GM23338 (cell line): ENCODE data around the gene NUTF2. TPM values are rescaled to one million over a fixed set of nuclear protein-coding genes. Genes with fewer than 3 reads are reported as not detected.
A peak's percentile ranks its signal among the peaks of the same experiment; 100 is the strongest.

Experiments used
- ATAC-seq: fragments of 200-7000 bp; cut with Tn5 transposase; 3 replicates; pipeline ENCODE4 v1.9.1; 2020
- DNase-seq: peaks from one replicate; pipeline ENCODE4 v3.0.0-alpha.2; 2015; ENCODE audit warnings: low spot score
- H2AFZ ChIP-seq: fragments of 200-600 bp; sonication (generic); 2 replicates; pipeline ENCODE4 v1.8.0; 2016; ENCODE audit warnings: antibody characterized with exemption, mild to moderate bottlenecking, moderate library complexity
- H3F3A ChIP-seq: fragments of 200-600 bp; sonication (generic); replicated peaks from 2 replicates; pipeline ENCODE4 v1.8.0; 2017; ENCODE audit warnings: antibody characterized with exemption, mixed run types, low read depth
- H3K27ac ChIP-seq: fragments of 200-600 bp; sonication (generic); 2 replicates; pipeline ENCODE4 v1.6.1; 2016; ENCODE audit warnings: low read depth
- H3K27me3 ChIP-seq: fragments of 200-600 bp; sonication (generic); 2 replicates; pipeline ENCODE4 v1.8.0; 2016; ENCODE audit warnings: mild to moderate bottlenecking, mixed run types, moderate library complexity; ENCODE audit not compliant: insufficient read depth
- H3K36me3 ChIP-seq: fragments of 200-600 bp; sonication (generic); 2 replicates; pipeline ENCODE4 v1.8.0; 2016; ENCODE audit warnings: mild to moderate bottlenecking; ENCODE audit not compliant: insufficient read depth
- H3K4me1 ChIP-seq: fragments of 200-600 bp; sonication (generic); 2 replicates; pipeline ENCODE4 v1.8.0; 2016; ENCODE audit warnings: mild to moderate bottlenecking, moderate library complexity; ENCODE audit not compliant: insufficient read depth
- H3K4me2 ChIP-seq: fragments of 200-600 bp; sonication (generic); 2 replicates; pipeline ENCODE4 v1.7.1; 2017; ENCODE audit warnings: mixed run types
- H3K4me3 ChIP-seq: fragments of 200-600 bp; sonication (generic); 2 replicates; pipeline ENCODE4 v1.6.1; 2016; ENCODE audit warnings: mixed run types
- H3K79me2 ChIP-seq: fragments of 200-600 bp; sonication (generic); replicated peaks from 2 replicates; pipeline ENCODE4 v1.8.0; 2017; ENCODE audit warnings: mild to moderate bottlenecking; ENCODE audit not compliant: insufficient read depth
- H3K9me2 ChIP-seq: fragments of 200-600 bp; sonication (generic); 2 replicates; pipeline ENCODE4 v1.8.0; 2017; ENCODE audit not compliant: insufficient read depth
- H4K20me1 ChIP-seq: fragments of 200-600 bp; sonication (generic); replicated peaks from 2 replicates; pipeline ENCODE4 v1.8.0; 2017; ENCODE audit warnings: mild to moderate bottlenecking; ENCODE audit not compliant: insufficient read depth
- H3K27ac Mint-ChIP-seq: 2 replicates; pipeline ENCODE4 v1.8.0; 2020; ENCODE audit warnings: inconsistent platforms, mild to moderate bottlenecking, moderate library complexity, mixed read lengths
- H3K27me3 Mint-ChIP-seq: 3 replicates; pipeline ENCODE4 v1.8.0; 2022; ENCODE audit warnings: low read depth, mild to moderate bottlenecking, moderate library complexity, mixed read lengths, inconsistent platforms; ENCODE audit not compliant: insufficient read depth, poor library complexity
- H3K36me3 Mint-ChIP-seq: 3 replicates; pipeline ENCODE4 v1.8.0; 2021; ENCODE audit warnings: low read depth, mild to moderate bottlenecking, inconsistent platforms, moderate library complexity, mixed read lengths
- H3K4me1 Mint-ChIP-seq: 3 replicates; pipeline ENCODE4 v1.8.0; 2020; ENCODE audit warnings: mild to moderate bottlenecking, inconsistent platforms, mixed read lengths
- H3K4me3 Mint-ChIP-seq: 3 replicates; pipeline ENCODE4 v1.8.0; 2021; ENCODE audit warnings: moderate library complexity, mild to moderate bottlenecking, inconsistent platforms, mixed read lengths
- H3K9me3 Mint-ChIP-seq: 3 replicates; pipeline ENCODE4 v1.8.0; 2020; ENCODE audit warnings: moderate library complexity, mild to moderate bottlenecking, inconsistent platforms, mixed read lengths
- CREB1 ChIP-seq: fragments of 250-450 bp; sonication (Bioruptor Pico); IDR thresholded peaks from 2 replicates; pipeline ENCODE4 v1.5.0; 2020; ENCODE audit warnings: low read depth, mild to moderate bottlenecking, moderate library complexity
- EZH2 ChIP-seq: fragments of 200-600 bp; sonication (generic); IDR thresholded peaks from one replicate; pipeline ENCODE4 v1.8.0; 2017; ENCODE audit warnings: antibody characterized with exemption, mild to moderate bottlenecking, low read depth; ENCODE audit not compliant: unreplicated experiment
- EZH2phosphoT487 ChIP-seq: fragments of 200-600 bp; sonication (generic); IDR thresholded peaks from one replicate; pipeline ENCODE4 v1.8.1; 2018; ENCODE audit warnings: antibody characterized with exemption; ENCODE audit not compliant: unreplicated experiment
- JUNB ChIP-seq: IDR thresholded peaks from one replicate; pipeline ENCODE4 v1.6.1; 2016; ENCODE audit warnings: antibody characterized with exemption; ENCODE audit not compliant: unreplicated experiment
- NANOG ChIP-seq: IDR thresholded peaks from 2 replicates; pipeline ENCODE4 v1.6.1; 2016; ENCODE audit warnings: antibody characterized with exemption, borderline replicate concordance
- POLR2AphosphoS5 ChIP-seq: IDR thresholded peaks from 2 replicates; pipeline ENCODE4 v1.6.1; 2016; ENCODE audit warnings: antibody characterized with exemption, low read depth
- STAT1 ChIP-seq: IDR thresholded peaks from one replicate; pipeline ENCODE4 v1.6.1; 2016; ENCODE audit warnings: antibody characterized with exemption; ENCODE audit not compliant: unreplicated experiment
- ZNF114 ChIP-seq: fragments of 250-450 bp; sonication (Bioruptor Pico); IDR thresholded peaks from 2 replicates; pipeline ENCODE4 v1.5.0; 2020; ENCODE audit warnings: mild to moderate bottlenecking, moderate library complexity
- ZNF331 ChIP-seq: fragments of 250-450 bp; sonication (Bioruptor Pico); IDR thresholded peaks from 2 replicates; pipeline ENCODE4 v1.5.0; 2020; ENCODE audit warnings: low read depth, mild to moderate bottlenecking, moderate library complexity
- polyA plus RNA-seq: library from polyadenylated mRNA; unstranded; fragments of >200 nt; fragmentation: Nextera tagmentation; extraction: Ambion mirVana; gene quantifications from 2 replicates; pipeline ENCODE4 v1.2.1, GENCODE V29; 2016
- total RNA-seq: library from RNA; depleted of rRNA; stranded (reverse); fragments of >200 nt; shearing (Covaris generic); gene quantifications from 2 replicates; pipeline ENCODE4 v1.2.3, GENCODE V29; 2014
- TF ChIP-seq, protein P1 (sequence below): IDR thresholded peaks from one replicate; pipeline ENCODE4 v1.6.1; 2018; ENCODE audit warnings: antibody characterized with exemption; ENCODE audit not compliant: unreplicated experiment
- TF ChIP-seq, protein P2 (sequence below): IDR thresholded peaks from 2 replicates; pipeline ENCODE4 v1.6.1; 2016; ENCODE audit warnings: antibody characterized with exemption
- TF ChIP-seq, protein P3 (sequence below): fragments of 250-450 bp; sonication (Bioruptor Pico); IDR thresholded peaks from 2 replicates; pipeline ENCODE4 v1.5.0; 2020; ENCODE audit warnings: mild to moderate bottlenecking, moderate library complexity
- TF ChIP-seq, protein P4 (sequence below), 2 experiments: fragments of 200-600 bp in 1 of 2; sonication (generic) in 1 of 2; conservative IDR thresholded peaks; 2 replicates each; pipeline versions ENCODE4 v1.5.1 to v1.6.1; 2016 to 2017; ENCODE audit warnings: antibody characterized with exemption in 2 of 2, low read depth in 2 of 2, mild to moderate bottlenecking in 2 of 2, moderate library complexity in 1 of 2

Gene NUTF2
- total and polyA plus RNA-seq, 2 experiments from 2014 or later: 321 to 391 TPM

DNA sequence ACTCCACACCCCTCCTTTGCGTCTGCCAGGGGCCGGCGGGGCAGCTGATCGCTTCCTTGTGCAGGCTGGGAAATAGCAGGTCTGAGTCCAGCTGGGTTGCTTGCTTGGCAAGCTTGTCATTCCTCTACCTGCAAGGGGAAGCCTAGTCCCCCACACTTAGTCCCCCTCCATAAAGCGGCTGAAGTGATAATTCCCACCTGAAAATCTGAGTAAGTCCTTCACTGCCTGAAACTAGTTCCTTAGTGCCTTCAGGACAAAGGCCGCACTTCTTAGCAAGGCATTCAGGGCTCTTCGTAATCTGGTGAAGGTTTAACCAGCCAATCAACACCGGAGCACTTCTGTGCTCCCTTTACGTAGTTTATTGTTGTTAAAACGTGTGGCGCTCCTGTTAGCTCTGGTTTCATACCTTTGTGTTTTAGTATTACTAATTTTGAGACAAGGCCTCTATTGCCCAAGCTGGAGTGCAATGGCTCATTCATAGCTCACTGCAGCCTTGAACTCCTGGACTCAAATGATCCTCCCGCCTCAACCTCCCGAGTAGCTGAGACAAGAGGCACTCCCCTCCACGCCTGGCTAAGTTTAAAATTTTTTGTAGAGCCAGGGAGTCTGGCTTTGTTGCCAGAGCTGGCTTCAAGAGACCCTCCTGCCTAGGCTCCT is 47.1 kb downstream of the NUTF2 start:
- peak overlapping the region; percentile 81 for H3K4me2 ChIP-seq
- Mint-ChIP-seq H3K9me3 (no peaks in the 10 kb centered on the region), H3K4me3 (peak overlapping the region; percentile 97), H3K4me1 (peaks cover 9% of the 10 kb centered on the region), H3K27me3 (peaks cover 4% of the 10 kb centered on the region), H3K36me3 (no peaks in the 10 kb centered on the region; the same call in 2 of the 3 replicates), H3K27ac (peak overlapping the region; percentile 98)
- H3K36me3 ChIP-seq: no peaks in the 10 kb centered on the region
- no peak for TF ChIP-seq ZNF331 (CRISPR knock-in tag)
- TF ChIP-seq NANOG: no peak
- TF ChIP-seq, protein P1, sequence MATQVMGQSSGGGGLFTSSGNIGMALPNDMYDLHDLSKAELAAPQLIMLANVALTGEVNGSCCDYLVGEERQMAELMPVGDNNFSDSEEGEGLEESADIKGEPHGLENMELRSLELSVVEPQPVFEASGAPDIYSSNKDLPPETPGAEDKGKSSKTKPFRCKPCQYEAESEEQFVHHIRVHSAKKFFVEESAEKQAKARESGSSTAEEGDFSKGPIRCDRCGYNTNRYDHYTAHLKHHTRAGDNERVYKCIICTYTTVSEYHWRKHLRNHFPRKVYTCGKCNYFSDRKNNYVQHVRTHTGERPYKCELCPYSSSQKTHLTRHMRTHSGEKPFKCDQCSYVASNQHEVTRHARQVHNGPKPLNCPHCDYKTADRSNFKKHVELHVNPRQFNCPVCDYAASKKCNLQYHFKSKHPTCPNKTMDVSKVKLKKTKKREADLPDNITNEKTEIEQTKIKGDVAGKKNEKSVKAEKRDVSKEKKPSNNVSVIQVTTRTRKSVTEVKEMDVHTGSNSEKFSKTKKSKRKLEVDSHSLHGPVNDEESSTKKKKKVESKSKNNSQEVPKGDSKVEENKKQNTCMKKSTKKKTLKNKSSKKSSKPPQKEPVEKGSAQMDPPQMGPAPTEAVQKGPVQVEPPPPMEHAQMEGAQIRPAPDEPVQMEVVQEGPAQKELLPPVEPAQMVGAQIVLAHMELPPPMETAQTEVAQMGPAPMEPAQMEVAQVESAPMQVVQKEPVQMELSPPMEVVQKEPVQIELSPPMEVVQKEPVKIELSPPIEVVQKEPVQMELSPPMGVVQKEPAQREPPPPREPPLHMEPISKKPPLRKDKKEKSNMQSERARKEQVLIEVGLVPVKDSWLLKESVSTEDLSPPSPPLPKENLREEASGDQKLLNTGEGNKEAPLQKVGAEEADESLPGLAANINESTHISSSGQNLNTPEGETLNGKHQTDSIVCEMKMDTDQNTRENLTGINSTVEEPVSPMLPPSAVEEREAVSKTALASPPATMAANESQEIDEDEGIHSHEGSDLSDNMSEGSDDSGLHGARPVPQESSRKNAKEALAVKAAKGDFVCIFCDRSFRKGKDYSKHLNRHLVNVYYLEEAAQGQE: no peak
- TF ChIP-seq EZH2phosphoT487: no peak
- TF ChIP-seq, protein P2, sequence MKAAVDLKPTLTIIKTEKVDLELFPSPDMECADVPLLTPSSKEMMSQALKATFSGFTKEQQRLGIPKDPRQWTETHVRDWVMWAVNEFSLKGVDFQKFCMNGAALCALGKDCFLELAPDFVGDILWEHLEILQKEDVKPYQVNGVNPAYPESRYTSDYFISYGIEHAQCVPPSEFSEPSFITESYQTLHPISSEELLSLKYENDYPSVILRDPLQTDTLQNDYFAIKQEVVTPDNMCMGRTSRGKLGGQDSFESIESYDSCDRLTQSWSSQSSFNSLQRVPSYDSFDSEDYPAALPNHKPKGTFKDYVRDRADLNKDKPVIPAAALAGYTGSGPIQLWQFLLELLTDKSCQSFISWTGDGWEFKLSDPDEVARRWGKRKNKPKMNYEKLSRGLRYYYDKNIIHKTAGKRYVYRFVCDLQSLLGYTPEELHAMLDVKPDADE: no peak
- TF ChIP-seq CREB1: no peak
- TF ChIP-seq ZNF114: no peak
- no peak for TF ChIP-seq STAT1
- TF ChIP-seq JUNB: no peak
- TF ChIP-seq, protein P3, sequence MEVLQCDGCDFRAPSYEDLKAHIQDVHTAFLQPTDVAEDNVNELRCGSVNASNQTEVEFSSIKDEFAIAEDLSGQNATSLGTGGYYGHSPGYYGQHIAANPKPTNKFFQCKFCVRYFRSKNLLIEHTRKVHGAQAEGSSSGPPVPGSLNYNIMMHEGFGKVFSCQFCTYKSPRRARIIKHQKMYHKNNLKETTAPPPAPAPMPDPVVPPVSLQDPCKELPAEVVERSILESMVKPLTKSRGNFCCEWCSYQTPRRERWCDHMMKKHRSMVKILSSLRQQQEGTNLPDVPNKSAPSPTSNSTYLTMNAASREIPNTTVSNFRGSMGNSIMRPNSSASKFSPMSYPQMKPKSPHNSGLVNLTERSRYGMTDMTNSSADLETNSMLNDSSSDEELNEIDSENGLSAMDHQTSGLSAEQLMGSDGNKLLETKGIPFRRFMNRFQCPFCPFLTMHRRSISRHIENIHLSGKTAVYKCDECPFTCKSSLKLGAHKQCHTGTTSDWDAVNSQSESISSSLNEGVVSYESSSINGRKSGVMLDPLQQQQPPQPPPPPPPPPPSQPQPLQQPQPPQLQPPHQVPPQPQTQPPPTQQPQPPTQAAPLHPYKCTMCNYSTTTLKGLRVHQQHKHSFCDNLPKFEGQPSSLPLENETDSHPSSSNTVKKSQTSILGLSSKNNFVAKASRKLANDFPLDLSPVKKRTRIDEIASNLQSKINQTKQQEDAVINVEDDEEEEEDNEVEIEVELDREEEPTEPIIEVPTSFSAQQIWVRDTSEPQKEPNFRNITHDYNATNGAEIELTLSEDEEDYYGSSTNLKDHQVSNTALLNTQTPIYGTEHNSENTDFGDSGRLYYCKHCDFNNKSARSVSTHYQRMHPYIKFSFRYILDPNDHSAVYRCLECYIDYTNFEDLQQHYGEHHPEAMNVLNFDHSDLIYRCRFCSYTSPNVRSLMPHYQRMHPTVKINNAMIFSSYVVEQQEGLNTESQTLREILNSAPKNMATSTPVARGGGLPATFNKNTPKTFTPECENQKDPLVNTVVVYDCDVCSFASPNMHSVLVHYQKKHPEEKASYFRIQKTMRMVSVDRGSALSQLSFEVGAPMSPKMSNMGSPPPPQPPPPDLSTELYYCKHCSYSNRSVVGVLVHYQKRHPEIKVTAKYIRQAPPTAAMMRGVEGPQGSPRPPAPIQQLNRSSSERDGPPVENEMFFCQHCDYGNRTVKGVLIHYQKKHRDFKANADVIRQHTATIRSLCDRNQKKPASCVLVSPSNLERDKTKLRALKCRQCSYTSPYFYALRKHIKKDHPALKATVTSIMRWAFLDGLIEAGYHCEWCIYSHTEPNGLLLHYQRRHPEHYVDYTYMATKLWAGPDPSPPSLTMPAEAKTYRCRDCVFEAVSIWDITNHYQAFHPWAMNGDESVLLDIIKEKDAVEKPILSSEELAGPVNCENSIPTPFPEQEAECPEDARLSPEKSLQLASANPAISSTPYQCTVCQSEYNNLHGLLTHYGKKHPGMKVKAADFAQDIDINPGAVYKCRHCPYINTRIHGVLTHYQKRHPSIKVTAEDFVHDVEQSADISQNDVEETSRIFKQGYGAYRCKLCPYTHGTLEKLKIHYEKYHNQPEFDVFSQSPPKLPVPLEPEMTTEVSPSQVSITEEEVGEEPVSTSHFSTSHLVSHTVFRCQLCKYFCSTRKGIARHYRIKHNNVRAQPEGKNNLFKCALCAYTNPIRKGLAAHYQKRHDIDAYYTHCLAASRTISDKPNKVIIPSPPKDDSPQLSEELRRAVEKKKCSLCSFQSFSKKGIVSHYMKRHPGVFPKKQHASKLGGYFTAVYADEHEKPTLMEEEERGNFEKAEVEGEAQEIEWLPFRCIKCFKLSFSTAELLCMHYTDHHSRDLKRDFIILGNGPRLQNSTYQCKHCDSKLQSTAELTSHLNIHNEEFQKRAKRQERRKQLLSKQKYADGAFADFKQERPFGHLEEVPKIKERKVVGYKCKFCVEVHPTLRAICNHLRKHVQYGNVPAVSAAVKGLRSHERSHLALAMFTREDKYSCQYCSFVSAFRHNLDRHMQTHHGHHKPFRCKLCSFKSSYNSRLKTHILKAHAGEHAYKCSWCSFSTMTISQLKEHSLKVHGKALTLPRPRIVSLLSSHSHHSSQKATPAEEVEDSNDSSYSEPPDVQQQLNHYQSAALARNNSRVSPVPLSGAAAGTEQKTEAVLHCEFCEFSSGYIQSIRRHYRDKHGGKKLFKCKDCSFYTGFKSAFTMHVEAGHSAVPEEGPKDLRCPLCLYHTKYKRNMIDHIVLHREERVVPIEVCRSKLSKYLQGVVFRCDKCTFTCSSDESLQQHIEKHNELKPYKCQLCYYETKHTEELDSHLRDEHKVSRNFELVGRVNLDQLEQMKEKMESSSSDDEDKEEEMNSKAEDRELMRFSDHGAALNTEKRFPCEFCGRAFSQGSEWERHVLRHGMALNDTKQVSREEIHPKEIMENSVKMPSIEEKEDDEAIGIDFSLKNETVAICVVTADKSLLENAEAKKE (CRISPR knock-in tag): no peak
- TF ChIP-seq EZH2: no peak
- TF ChIP-seq, protein P4, sequence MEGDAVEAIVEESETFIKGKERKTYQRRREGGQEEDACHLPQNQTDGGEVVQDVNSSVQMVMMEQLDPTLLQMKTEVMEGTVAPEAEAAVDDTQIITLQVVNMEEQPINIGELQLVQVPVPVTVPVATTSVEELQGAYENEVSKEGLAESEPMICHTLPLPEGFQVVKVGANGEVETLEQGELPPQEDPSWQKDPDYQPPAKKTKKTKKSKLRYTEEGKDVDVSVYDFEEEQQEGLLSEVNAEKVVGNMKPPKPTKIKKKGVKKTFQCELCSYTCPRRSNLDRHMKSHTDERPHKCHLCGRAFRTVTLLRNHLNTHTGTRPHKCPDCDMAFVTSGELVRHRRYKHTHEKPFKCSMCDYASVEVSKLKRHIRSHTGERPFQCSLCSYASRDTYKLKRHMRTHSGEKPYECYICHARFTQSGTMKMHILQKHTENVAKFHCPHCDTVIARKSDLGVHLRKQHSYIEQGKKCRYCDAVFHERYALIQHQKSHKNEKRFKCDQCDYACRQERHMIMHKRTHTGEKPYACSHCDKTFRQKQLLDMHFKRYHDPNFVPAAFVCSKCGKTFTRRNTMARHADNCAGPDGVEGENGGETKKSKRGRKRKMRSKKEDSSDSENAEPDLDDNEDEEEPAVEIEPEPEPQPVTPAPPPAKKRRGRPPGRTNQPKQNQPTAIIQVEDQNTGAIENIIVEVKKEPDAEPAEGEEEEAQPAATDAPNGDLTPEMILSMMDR (conservative IDR thresholded peaks at IDR 0.05; ENCODE audit: low read depth in 2 of 2): no peak
- TF ChIP-seq POLR2AphosphoS5: no peak
- H3K27me3 ChIP-seq: no peaks in the 10 kb centered on the region
- DNase-seq (peak; percentile 61), ATAC-seq (no peak; the same call in 2 of the 3 replicates)
- H2AFZ ChIP-seq: 0 out of 2 replicates have a peak overlapping the region, but pooled peaks have one; percentile 26
- H4K20me1 ChIP-seq: peaks cover 8% of the 10 kb centered on the region
- H3K4me1 ChIP-seq: peaks cover 14% of the 10 kb centered on the region
- H3K9me2 ChIP-seq: no peaks in the 10 kb centered on the region
- H3F3A ChIP-seq: peaks cover 8% of the 10 kb centered on the region; the same call in 1 of the 2 replicates
- H3K4me3 ChIP-seq: peak overlapping the region; percentile 82
- peak overlapping the region; percentile 84 for H3K27ac ChIP-seq
- H3K79me2 ChIP-seq: peaks cover 56% of the 10 kb centered on the region
